AG10803 (cell line): ENCODE data around the gene TNFRSF12A.

Experiments
- DNase-seq: peaks from one replicate; pipeline ENCODE4 v3.0.0; 2010; ENCODE audit warnings: low read depth
- H3K4me3 ChIP-seq: 2 replicates; pipeline ENCODE4 v1.5.1; 2011; ENCODE audit warnings: mild to moderate bottlenecking, low read length, control low read depth
- TF ChIP-seq, protein P1 (sequence below): conservative IDR thresholded peaks from 2 replicates; pipeline ENCODE4 v1.5.1; 2011; ENCODE audit warnings: mild to moderate bottlenecking, low read length, control low read depth, inconsistent platforms

Gene TNFRSF12A

DNA sequence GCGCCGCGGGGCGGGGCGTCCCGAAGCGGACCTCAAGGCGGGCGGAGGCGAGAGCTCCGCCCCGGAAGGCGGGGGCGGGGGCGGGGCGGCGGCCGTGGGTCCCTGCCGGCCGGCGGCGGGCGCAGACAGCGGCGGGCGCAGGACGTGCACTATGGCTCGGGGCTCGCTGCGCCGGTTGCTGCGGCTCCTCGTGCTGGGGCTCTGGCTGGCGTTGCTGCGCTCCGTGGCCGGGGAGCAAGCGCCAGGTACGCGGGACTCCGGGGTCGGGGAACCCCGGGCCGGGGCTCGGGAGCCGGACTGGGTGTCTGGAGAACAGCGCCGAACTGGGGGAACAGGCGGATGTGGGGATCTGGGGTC, at the start of gene TNFRSF12A:
TNFRSF12A (plus strand) TSS at position 122 of the 357 bp plus-strand sequence; CDS start at position 152, 30 bp downstream.
- H3K4me3 ChIP-seq, result peak within 1 kb of the TSS; percentile 96
- TF ChIP-seq, protein P1, sequence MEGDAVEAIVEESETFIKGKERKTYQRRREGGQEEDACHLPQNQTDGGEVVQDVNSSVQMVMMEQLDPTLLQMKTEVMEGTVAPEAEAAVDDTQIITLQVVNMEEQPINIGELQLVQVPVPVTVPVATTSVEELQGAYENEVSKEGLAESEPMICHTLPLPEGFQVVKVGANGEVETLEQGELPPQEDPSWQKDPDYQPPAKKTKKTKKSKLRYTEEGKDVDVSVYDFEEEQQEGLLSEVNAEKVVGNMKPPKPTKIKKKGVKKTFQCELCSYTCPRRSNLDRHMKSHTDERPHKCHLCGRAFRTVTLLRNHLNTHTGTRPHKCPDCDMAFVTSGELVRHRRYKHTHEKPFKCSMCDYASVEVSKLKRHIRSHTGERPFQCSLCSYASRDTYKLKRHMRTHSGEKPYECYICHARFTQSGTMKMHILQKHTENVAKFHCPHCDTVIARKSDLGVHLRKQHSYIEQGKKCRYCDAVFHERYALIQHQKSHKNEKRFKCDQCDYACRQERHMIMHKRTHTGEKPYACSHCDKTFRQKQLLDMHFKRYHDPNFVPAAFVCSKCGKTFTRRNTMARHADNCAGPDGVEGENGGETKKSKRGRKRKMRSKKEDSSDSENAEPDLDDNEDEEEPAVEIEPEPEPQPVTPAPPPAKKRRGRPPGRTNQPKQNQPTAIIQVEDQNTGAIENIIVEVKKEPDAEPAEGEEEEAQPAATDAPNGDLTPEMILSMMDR, result no peak; the same call in 1 of the 2 replicates
- DNase-seq, result peak; percentile 73

DNA sequence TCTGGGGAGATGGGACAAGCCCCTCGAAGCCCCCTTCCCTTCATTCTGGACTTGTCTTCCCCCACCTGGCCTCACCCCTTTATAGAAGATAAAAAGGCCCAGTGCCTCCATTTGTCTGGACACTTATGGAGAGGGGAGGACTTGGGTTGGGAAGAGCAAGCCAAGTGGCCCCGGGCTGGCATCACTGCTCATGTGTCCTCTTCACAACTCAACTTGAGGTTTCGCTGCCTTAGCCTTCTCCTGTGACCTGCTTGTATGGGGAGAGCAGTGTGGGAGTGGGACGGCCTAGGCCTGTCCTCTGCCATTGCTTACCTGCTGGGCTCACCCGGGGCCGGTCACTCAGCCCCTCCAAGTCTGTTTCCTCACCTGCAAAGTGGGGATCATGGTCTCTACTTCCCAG, 49.6 kb upstream of the TNFRSF12A start:
- peak overlapping the region; percentile 30 for H3K4me3 ChIP-seq
- TF ChIP-seq, protein P1, result no peak
- DNase-seq, result no peak

- TF ChIP-seq, protein P1, result no peak
- no peak overlapping the region for H3K4me3 ChIP-seq
- no peak for DNase-seq
Observed at GRCh38 chr16:2971134-2971984, 48.8 kb upstream of the TNFRSF12A start.

DNA sequence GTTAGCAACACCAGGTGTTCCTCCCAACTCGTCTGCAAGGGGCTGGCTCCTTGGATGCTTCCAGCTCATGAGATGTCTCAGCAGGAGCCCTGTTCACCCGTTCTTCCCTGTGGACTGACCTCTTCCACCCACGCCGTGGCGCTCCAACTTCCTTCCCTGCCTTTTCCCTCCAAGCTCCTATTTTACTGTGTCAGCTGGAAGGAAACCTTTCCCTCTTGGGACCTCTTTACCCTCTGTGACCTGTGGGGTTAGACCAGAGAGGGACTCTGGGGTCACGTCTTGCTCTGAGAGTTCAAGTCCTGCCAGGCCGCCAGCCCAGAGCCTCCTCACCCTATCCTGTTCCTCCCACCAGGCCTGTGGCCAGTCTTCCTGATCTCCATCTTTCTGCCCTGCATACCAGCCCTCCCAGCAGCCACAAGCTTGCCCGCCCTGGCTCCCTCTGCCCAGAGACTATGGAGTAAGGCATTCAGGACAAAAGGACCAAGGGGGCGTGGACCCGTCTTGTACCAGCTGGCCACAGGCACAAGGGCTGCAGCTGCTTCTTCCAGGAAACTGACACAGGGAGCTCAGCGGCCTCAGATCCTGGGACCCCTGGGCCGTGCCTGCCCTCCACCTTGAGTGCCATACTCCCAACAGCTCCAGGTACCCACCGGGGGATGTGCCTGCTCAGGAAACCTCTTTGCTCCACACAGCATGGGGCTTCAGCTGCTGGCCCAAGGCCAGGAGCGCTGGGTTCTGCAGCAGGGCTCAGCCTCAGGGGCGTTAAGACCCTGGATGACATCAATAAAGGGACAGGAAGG, 48.0 kb upstream of the TNFRSF12A start:
- TF ChIP-seq, protein P1, result no peak
- DNase-seq, result no peak
- H3K4me3 ChIP-seq, result no peak overlapping the region

DNA sequence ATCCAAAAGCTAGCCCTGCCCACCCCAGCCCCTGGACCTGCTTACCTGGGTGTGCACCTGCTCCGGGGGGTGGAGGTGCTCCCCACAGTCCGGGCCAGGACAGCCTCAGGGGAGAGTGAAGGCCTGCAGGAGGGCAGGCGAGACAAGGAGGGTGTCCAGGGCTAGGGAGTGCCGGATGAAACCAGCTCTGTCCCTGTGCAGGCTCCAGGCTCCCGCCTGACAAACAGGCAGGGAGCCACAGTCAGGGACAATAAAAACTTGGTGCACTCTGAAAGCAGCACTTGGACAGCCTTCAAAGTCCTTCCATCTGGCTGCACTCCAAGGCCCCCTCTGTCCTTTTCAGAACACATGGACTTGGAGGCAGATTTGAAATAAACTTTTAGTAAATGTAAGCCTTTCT, 47.1 kb upstream of the TNFRSF12A start:
- TF ChIP-seq, protein P1, result no peak
- DNase-seq, result no peak
- H3K4me3 ChIP-seq, result no peak overlapping the region

DNA sequence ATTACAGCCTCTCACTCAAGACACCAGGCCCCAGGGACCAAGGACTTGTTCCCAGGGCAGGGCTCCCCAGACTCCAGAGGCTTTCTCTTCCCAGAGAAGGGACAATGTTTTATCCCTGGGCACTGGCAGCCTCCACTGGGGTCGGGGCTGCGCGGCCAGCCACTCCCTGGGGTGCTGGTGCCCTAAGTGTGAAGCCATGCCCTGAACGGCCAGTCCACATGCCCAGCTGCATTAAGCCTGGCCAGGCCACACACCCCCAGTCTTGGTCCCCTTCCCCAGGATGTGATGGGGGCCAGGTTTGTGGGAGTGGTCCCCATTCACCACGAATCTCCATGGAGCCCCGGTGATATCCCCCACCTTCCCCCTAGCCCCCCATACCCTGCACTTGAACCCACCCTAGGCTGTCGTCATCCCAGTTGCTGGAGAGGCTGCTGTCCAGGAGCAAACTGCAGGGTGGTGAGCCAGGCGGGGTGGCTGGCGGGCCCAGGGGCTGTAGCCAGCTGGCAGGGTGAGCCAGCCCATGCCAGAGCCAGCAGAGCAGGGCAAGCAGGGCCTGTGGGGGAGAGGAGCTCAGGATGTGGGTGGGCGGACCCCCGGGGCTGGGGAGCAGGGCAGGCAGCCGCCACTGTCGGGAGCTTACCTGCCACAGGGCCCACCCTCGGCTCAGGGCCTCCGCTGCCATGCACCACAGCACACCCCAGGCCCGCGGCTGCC, 46.4 kb upstream of the TNFRSF12A start:
- DNase-seq, result no peak
- no peak overlapping the region for H3K4me3 ChIP-seq
- TF ChIP-seq, protein P1, result no peak
